Sigmoid colon (tissue), 4 donors: ENCODE results near the gene SLC6A1.
"Not testable (repeated sequence)": the region's sequence is repeated elsewhere in the genome, so short reads cannot be mapped to it uniquely, and the experiment has no call there.

Source experiments
- EP300 ChIP-seq, 4 donors: sonication (generic); formaldehyde crosslinking; IDR thresholded peaks; one replicate each; pipeline ENCODE4 v1.6.1; 2017; ENCODE audit warnings: antibody characterized with exemption in 4 of 4
- POLR2A ChIP-seq, 2 donors: fragments of 450-650 bp; IDR thresholded peaks; one replicate each; pipeline ENCODE4 v1.6.1; 2016; ENCODE audit warnings: antibody characterized with exemption in 2 of 2, mild to moderate bottlenecking in 2 of 2, moderate library complexity in 2 of 2
- POLR2AphosphoS5 ChIP-seq, 4 donors: sonication (generic); formaldehyde crosslinking; IDR thresholded peaks; one replicate each; pipeline ENCODE4 v1.6.1; 2017; ENCODE audit warnings: antibody characterized with exemption in 4 of 4
- TF ChIP-seq, protein P1 (sequence below), 4 experiments: fragments of 450-650 bp in 3 of 4; fragments of 200-600 bp in 1 of 4; IDR thresholded peaks; one replicate each; pipeline ENCODE4 v1.5.1; 2016 to 2019; ENCODE audit warnings: antibody characterized with exemption in 4 of 4, mild to moderate bottlenecking in 3 of 4, moderate library complexity in 2 of 4

DNA sequence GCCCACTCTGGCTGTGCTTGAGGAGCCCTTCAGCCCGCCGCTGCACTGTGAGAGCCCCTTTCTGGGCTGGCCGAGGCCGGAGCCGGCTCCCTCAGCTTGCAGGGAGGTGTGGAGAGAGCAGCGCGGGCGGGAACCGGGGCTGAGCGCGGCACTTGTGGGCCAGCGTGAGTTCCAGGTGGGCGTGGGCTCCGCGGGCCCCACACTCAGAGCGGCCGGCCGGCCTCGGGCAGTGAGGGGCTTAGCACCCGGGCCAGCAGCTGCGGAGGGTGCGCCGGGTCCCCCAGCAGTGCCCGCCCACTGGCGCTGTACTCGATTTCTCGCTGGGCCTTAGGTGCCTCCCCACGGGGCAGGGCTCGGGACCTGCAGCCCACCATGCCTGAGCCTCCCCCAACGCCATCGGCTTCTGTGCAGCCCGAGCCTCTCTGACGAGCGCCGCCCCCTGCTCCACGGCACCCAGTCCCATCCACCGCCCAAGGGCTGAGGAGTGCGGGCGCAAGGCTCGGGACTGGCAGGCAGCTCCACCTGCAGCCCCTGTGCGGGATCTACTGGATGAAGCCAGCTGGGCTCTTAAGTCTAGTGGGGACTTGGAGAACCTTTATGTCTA, 68.8 kb downstream of the SLC6A1 start:
- not testable (repeated sequence) for TF ChIP-seq POLR2A, POLR2AphosphoS5, EP300 (IDR thresholded peaks at IDR 0.05)
- TF ChIP-seq, protein P1, sequence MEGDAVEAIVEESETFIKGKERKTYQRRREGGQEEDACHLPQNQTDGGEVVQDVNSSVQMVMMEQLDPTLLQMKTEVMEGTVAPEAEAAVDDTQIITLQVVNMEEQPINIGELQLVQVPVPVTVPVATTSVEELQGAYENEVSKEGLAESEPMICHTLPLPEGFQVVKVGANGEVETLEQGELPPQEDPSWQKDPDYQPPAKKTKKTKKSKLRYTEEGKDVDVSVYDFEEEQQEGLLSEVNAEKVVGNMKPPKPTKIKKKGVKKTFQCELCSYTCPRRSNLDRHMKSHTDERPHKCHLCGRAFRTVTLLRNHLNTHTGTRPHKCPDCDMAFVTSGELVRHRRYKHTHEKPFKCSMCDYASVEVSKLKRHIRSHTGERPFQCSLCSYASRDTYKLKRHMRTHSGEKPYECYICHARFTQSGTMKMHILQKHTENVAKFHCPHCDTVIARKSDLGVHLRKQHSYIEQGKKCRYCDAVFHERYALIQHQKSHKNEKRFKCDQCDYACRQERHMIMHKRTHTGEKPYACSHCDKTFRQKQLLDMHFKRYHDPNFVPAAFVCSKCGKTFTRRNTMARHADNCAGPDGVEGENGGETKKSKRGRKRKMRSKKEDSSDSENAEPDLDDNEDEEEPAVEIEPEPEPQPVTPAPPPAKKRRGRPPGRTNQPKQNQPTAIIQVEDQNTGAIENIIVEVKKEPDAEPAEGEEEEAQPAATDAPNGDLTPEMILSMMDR (IDR thresholded peaks at IDR 0.05) = not testable (repeated sequence)
